ENCODE measurements around the gene ATP5ME. TPM values are rescaled to one million over a fixed set of nuclear protein-coding genes. Genes with fewer than 3 reads are reported as not detected.

The ATP5ME gene
- total and polyA plus RNA-seq, 2 of the 13 experiments (the other 11 are each of a cell fraction or from before 2014, with no cell fraction given), result 305 to 753 TPM

DNA sequence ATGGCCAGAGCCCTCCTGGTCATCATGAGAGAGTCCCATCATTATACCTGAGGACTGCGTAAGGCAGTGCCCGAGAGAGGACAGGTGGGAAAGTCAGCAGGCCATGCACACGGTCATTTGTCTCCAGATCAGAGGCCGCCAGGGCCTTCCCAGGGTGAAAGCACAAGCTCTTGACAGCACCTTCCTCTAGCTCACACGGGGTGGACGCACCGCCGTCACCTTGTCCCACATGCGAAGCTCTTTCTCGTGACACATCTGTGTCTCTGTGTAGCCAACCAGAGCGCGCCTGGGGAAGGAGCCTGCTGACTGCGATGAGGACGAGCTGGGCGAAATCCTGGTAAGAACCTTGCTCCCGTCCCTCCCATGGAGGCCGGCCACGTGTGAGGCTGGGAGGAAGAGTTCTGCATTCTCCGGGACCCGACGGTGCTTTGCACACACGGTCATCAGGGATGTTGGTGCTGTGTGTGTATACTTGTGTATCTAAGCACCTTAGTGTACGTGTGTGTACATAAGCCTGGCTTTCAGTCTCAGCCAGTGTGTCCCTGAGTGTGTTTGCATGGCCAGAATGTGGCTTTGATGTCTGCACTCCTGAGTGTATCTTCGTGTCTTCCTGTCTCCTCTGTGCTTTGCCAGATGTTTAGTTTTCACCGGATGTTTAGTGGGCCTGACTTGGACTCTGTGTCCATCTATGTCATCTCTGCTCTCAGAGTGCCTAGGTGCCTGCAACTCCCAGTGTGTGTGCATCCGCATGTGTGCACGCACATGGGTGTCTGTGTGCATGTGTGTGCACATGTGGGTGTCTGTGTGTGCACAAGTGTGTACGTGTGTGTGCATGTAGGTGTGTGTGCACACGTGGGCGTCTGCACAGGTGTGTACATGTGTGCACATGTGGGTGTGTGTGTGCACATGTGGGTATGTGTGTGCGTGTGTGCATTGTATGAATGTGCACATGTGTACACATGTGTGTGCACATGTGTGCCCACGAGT is 15.1 kb downstream of the ATP5ME start (continued):
- TF ChIP-seq REST (IDR thresholded peaks at IDR 0.05; ENCODE audit: borderline replicate concordance in 1 of 2, low read depth in 1 of 2, low read length in 2 of 2) (no peak), SNAPC5 (CRISPR knock-in tag; IDR thresholded peaks at IDR 0.05; ENCODE audit: borderline replicate concordance) (no peak), CEBPG (CRISPR knock-in tag; IDR thresholded peaks at IDR 0.05) (no peak), ZBTB1 (CRISPR knock-in tag; IDR thresholded peaks at IDR 0.05; ENCODE audit: borderline replicate concordance) (no peak), ESRRA (CRISPR knock-in tag; IDR thresholded peaks at IDR 0.05; ENCODE audit: low read depth) (peak; percentile 79; the same call in 1 of the 2 replicates), ZNF337 (CRISPR knock-in tag; IDR thresholded peaks at IDR 0.05; ENCODE audit: borderline replicate concordance, low read depth) (no peak), ZNF331 (CRISPR knock-in tag; IDR thresholded peaks at IDR 0.05) (no peak), GABPB1 (CRISPR knock-in tag; IDR thresholded peaks at IDR 0.05) (no peak; the same call in 1 of the 2 replicates), ATF7 (IDR thresholded peaks at IDR 0.05) (no peak), ATF7 (CRISPR knock-in tag; IDR thresholded peaks at IDR 0.05) (peak; percentile 72; the same call in 1 of the 2 replicates), GLI4 (CRISPR knock-in tag; IDR thresholded peaks at IDR 0.05; ENCODE audit: borderline replicate concordance) (no peak), HES4 (CRISPR knock-in tag; IDR thresholded peaks at IDR 0.05; ENCODE audit: borderline replicate concordance) (no peak), ZNF20 (CRISPR knock-in tag; IDR thresholded peaks at IDR 0.05) (no peak), KLF12 (CRISPR knock-in tag; IDR thresholded peaks at IDR 0.05; ENCODE audit: borderline replicate concordance) (no peak), ZNF232 (CRISPR knock-in tag; IDR thresholded peaks at IDR 0.05; ENCODE audit: borderline replicate concordance) (0 out of 2 replicates have a peak, but pooled peaks have one; percentile 21)
- TF ChIP-seq, protein P1, sequence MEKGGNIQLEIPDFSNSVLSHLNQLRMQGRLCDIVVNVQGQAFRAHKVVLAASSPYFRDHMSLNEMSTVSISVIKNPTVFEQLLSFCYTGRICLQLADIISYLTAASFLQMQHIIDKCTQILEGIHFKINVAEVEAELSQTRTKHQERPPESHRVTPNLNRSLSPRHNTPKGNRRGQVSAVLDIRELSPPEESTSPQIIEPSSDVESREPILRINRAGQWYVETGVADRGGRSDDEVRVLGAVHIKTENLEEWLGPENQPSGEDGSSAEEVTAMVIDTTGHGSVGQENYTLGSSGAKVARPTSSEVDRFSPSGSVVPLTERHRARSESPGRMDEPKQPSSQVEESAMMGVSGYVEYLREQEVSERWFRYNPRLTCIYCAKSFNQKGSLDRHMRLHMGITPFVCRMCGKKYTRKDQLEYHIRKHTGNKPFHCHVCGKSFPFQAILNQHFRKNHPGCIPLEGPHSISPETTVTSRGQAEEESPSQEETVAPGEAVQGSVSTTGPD (CRISPR knock-in tag; IDR thresholded peaks at IDR 0.05), result no peak
- TF ChIP-seq, protein P2, sequence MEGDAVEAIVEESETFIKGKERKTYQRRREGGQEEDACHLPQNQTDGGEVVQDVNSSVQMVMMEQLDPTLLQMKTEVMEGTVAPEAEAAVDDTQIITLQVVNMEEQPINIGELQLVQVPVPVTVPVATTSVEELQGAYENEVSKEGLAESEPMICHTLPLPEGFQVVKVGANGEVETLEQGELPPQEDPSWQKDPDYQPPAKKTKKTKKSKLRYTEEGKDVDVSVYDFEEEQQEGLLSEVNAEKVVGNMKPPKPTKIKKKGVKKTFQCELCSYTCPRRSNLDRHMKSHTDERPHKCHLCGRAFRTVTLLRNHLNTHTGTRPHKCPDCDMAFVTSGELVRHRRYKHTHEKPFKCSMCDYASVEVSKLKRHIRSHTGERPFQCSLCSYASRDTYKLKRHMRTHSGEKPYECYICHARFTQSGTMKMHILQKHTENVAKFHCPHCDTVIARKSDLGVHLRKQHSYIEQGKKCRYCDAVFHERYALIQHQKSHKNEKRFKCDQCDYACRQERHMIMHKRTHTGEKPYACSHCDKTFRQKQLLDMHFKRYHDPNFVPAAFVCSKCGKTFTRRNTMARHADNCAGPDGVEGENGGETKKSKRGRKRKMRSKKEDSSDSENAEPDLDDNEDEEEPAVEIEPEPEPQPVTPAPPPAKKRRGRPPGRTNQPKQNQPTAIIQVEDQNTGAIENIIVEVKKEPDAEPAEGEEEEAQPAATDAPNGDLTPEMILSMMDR (CRISPR knock-in tag; IDR thresholded peaks at IDR 0.05), result no peak
- TF ChIP-seq, protein P3, sequence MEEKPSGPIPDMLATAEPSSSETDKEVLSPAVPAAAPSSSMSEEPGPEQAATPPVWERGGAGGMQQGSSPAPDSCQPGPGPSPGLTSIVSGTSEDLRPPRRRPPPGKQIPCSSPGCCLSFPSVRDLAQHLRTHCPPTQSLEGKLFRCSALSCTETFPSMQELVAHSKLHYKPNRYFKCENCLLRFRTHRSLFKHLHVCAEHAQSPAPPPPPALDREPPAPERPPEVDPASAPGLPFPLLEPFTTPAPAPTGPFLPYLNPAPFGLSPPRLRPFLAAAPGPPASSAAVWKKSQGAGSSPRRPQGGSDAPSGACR (CRISPR knock-in tag; IDR thresholded peaks at IDR 0.05), result no peak
- TF ChIP-seq, protein P4, sequence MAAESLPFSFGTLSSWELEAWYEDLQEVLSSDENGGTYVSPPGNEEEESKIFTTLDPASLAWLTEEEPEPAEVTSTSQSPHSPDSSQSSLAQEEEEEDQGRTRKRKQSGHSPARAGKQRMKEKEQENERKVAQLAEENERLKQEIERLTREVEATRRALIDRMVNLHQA (CRISPR knock-in tag; IDR thresholded peaks at IDR 0.05), result no peak

All from HepG2 (cell line).